A673 (cell line): Measurements from ENCODE around the gene IFNAR1. TPM values are rescaled to one million over a fixed set of nuclear protein-coding genes. Genes with fewer than 3 reads are reported as not detected.

Experiments used
- BruUV-seq: library from RNA; stranded (reverse); fragments of 400-500 nt; replicated peaks from 2 replicates; lab custom pipeline; 2021; lab: Mats Ljungman, UMichigan
- CTCF ChIA-PET: fragments of 300-600 bp; sonication (Branson Sonifier 250); formaldehyde crosslinking; loops from one replicate; lab custom pipeline; 2022; ENCODE audit warnings: antibody characterized with exemption; lab: Charles Lee
- POLR2A ChIA-PET: fragments of 300-600 bp; sonication (Branson Sonifier 250); formaldehyde crosslinking; loops from one replicate; lab custom pipeline; 2022; ENCODE audit warnings: antibody characterized with exemption; ENCODE audit not compliant: low non-redundant PET; lab: Charles Lee
- DNase-seq: peaks from one replicate; pipeline ENCODE4 v3.0.0-alpha.2; 2015; ENCODE audit warnings: low spot score
- H3K27ac ChIP-seq: fragments of 200-600 bp; sonication (generic); 2 replicates; pipeline ENCODE4 v1.5.1; 2016; ENCODE audit warnings: mixed run types, low read depth, mild to moderate bottlenecking, mixed read lengths, antibody characterized with exemption, low read length; ENCODE audit not compliant: poor library complexity, severe bottlenecking
- H3K27me3 ChIP-seq: fragments of 200-600 bp; sonication (generic); replicated peaks from 2 replicates; pipeline ENCODE4 v1.6.1; 2017; ENCODE audit warnings: mixed run types, low read depth, mild to moderate bottlenecking, mixed read lengths, antibody characterized with exemption, low read length; ENCODE audit not compliant: insufficient read depth, poor library complexity
- H3K36me3 ChIP-seq: fragments of 200-600 bp; sonication (generic); 2 replicates; pipeline ENCODE4 v1.6.1; 2016; ENCODE audit warnings: mixed run types, mild to moderate bottlenecking, mixed read lengths, antibody characterized with exemption, low read length; ENCODE audit not compliant: insufficient read depth, poor library complexity, severe bottlenecking
- H3K4me1 ChIP-seq: fragments of 200-600 bp; sonication (generic); 2 replicates; pipeline ENCODE4 v1.6.1; 2017; ENCODE audit warnings: mixed run types, mild to moderate bottlenecking, mixed read lengths, antibody characterized with exemption, low read length; ENCODE audit not compliant: insufficient read depth, poor library complexity, severe bottlenecking
- H3K4me3 ChIP-seq: fragments of 200-600 bp; sonication (generic); 2 replicates; pipeline ENCODE4 v1.5.1; 2016; ENCODE audit warnings: low read depth, mixed run types, mild to moderate bottlenecking, mixed read lengths, low read length; ENCODE audit not compliant: poor library complexity, severe bottlenecking
- H3K9me3 ChIP-seq: fragments of 200-600 bp; sonication (generic); 2 replicates; pipeline ENCODE4 v1.6.1; 2016; ENCODE audit warnings: mixed run types, low read depth, mild to moderate bottlenecking, mixed read lengths, antibody characterized with exemption, low read length; ENCODE audit not compliant: poor library complexity, severe bottlenecking
- EZH2 ChIP-seq: fragments of 200-600 bp; sonication (generic); IDR thresholded peaks from 2 replicates; pipeline ENCODE4 v1.6.1; 2017; ENCODE audit warnings: borderline replicate concordance, low read depth, mild to moderate bottlenecking, mixed read lengths, antibody characterized with exemption, low read length; ENCODE audit not compliant: poor library complexity, severe bottlenecking
- intact Hi-C: fragments of 100-400 bp; cut with micrococcal nuclease; formaldehyde crosslinking; loops from one replicate; pipeline ENCODE4 v1.10.0; 2022; ENCODE audit not compliant: unreplicated experiment
- total RNA-seq: library from RNA; stranded (reverse); gene quantifications from 2 replicates; pipeline ENCODE4 v1.2.3, GENCODE V29; 2021
- TF ChIP-seq, protein P1 (sequence below): fragments of 300-800, 200-600 bp; sonication (generic); conservative IDR thresholded peaks from 2 replicates; pipeline ENCODE4 v1.5.1; 2017; ENCODE audit warnings: low read depth, mild to moderate bottlenecking, antibody characterized with exemption, low read length, moderate library complexity, mixed read lengths

The IFNAR1 gene
- total RNA-seq, 1 experiment from 2014 or later, result 38.1 TPM

DNA sequence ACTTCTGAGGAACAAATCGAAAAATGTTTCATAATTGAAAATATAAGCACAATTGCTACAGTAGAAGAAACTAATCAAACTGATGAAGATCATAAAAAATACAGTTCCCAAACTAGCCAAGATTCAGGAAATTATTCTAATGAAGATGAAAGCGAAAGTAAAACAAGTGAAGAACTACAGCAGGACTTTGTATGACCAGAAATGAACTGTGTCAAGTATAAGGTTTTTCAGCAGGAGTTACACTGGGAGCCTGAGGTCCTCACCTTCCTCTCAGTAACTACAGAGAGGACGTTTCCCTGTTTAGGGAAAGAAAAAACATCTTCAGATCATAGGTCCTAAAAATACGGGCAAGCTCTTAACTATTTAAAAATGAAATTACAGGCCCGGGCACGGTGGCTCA is 30.6 kb downstream of the IFNAR1 start:
- Histone ChIP-seq H3K27me3 (no peaks in the 10 kb centered on the region), H3K4me1 (peaks cover under 1% of the 10 kb centered on the region), H3K27ac (no peak overlapping the region), H3K4me3 (no peak overlapping the region), H3K9me3 (no peaks in the 10 kb centered on the region), H3K36me3 (peaks cover 4% of the 10 kb centered on the region)
- TSS peak; percentile 71 for BruUV-seq
- POLR2A ChIA-PET, result no interaction called here
- intact Hi-C loops, result no loop called here
- TF ChIP-seq EZH2, result no peak
- TF ChIP-seq, protein P1, sequence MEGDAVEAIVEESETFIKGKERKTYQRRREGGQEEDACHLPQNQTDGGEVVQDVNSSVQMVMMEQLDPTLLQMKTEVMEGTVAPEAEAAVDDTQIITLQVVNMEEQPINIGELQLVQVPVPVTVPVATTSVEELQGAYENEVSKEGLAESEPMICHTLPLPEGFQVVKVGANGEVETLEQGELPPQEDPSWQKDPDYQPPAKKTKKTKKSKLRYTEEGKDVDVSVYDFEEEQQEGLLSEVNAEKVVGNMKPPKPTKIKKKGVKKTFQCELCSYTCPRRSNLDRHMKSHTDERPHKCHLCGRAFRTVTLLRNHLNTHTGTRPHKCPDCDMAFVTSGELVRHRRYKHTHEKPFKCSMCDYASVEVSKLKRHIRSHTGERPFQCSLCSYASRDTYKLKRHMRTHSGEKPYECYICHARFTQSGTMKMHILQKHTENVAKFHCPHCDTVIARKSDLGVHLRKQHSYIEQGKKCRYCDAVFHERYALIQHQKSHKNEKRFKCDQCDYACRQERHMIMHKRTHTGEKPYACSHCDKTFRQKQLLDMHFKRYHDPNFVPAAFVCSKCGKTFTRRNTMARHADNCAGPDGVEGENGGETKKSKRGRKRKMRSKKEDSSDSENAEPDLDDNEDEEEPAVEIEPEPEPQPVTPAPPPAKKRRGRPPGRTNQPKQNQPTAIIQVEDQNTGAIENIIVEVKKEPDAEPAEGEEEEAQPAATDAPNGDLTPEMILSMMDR, result no peak
- no peak for DNase-seq
- CTCF ChIA-PET, result no interaction called here

DNA sequence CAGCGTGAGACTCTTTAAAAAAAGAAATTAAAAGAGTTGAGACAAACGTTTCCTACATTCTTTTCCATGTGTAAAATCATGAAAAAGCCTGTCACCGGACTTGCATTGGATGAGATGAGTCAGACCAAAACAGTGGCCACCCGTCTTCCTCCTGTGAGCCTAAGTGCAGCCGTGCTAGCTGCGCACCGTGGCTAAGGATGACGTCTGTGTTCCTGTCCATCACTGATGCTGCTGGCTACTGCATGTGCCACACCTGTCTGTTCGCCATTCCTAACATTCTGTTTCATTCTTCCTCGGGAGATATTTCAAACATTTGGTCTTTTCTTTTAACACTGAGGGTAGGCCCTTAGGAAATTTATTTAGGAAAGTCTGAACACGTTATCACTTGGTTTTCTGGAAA is 31.2 kb downstream of the IFNAR1 start:
- BruUV-seq, result no TSS peak
- ChIA-PET CTCF (no interaction called here), POLR2A (no interaction called here)
- Histone ChIP-seq H3K9me3 (no peaks in the 10 kb centered on the region), H3K36me3 (peaks cover 4% of the 10 kb centered on the region), H3K27me3 (no peaks in the 10 kb centered on the region), H3K4me1 (peaks cover 6% of the 10 kb centered on the region), H3K27ac (no peak overlapping the region), H3K4me3 (no peak overlapping the region)
- DNase-seq, result no peak
- TF ChIP-seq, protein P1, result no peak
- TF ChIP-seq EZH2, result no peak
- intact Hi-C loops, result no loop called here

DNA sequence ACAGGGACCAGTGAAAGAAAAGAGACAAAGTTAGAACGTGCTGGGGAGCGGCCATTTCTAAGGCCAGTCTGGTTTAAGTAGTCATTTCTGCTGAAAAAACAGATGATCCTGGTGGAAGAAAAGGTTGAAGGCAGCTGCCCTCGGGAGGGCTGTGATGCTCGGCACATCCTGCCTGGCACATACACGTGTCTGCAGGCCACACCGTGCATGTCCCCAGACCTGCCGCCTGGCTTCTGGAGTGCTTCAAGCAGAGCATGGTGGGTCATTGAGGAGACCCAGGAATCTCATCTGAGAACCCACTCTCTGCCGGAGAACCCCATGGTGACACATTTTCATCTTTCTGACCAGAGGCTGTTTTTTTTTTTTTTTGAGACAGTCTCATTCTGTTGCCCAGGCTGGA is 32.4 kb downstream of the IFNAR1 start:
- H3K9me3 ChIP-seq, result no peaks in the 10 kb centered on the region
- H3K27ac ChIP-seq, result no peak overlapping the region
- POLR2A ChIA-PET, result no interaction called here
- H3K4me1 ChIP-seq, result peaks cover 15% of the 10 kb centered on the region
- intact Hi-C loops, result no loop called here
- no TSS peak for BruUV-seq
- CTCF ChIA-PET, result no interaction called here
- DNase-seq, result no peak
- no peak overlapping the region for H3K4me3 ChIP-seq
- peaks cover 4% of the 10 kb centered on the region for H3K36me3 ChIP-seq
- TF ChIP-seq, protein P1, result no peak
- TF ChIP-seq EZH2, result no peak
- H3K27me3 ChIP-seq, result no peaks in the 10 kb centered on the region
